ENCODE results near the gene STYX.

Gene STYX

GRCh38 chr14:52790756-52791222 is 60.8 kb downstream of the STYX start:
- DNase-seq: no peak

GRCh38 chr14:52791223-52792096 is 61.5 kb downstream of the STYX start, which contains the start of gene GNPNAT1:
GNPNAT1 (minus strand) TSS chr14:52791607; CDS start chr14:52784650, 6,957 bp downstream.
- DNase-seq: peak; percentile 93

- no peak for DNase-seq
Measured at GRCh38 chr14:52792097-52792415, 62.1 kb downstream of the STYX start.

- no peak for DNase-seq
Measured at GRCh38 chr14:52793061-52793460, 63.1 kb downstream of the STYX start.

GRCh38 chr14:52797653-52798052 is 67.7 kb downstream of the STYX start:
- DNase-seq: no peak

- no peak for DNase-seq
Measured at GRCh38 chr14:52798826-52799225, 68.9 kb downstream of the STYX start.

GRCh38 chr14:52801014-52801712 is 71.2 kb downstream of the STYX start:
- no peak for DNase-seq

GRCh38 chr14:52802597-52802996 is 72.6 kb downstream of the STYX start:
- no peak for DNase-seq

GRCh38 chr14:52806115-52806514 is 76.1 kb downstream of the STYX start:
- no peak for DNase-seq

GRCh38 chr14:52808101-52808500 is 78.1 kb downstream of the STYX start:
- DNase-seq: no peak

GRCh38 chr14:52821805-52822250 is 91.9 kb downstream of the STYX start:
- no peak for DNase-seq

GRCh38 chr14:52824462-52824861 is 94.5 kb downstream of the STYX start:
- DNase-seq: no peak

All from activated gamma-delta T cell (primary cell).